Endometrial microvascular endothelial cells (primary cell): ENCODE data around the gene ELK4. TPM values are rescaled to one million over a fixed set of nuclear protein-coding genes. Genes with fewer than 3 reads are reported as not detected.

Experiments used
- in situ Hi-C: cut with HindIII; loops from 2 replicates; pipeline ENCODE4 v1.10.0; 2017; ENCODE audit warnings: low sequenced_read_pairs, low pct_unique_long_range_greater_than_20kb; ENCODE audit errors: inconsistent ontology term
- total RNA-seq: library from RNA; depleted of rRNA; stranded (reverse); fragments of >200 nt; gene quantifications from one replicate; pipeline ENCODE4 v1.2.3, GENCODE V29; 2015; ENCODE audit errors: inconsistent ontology term

ELK4 gene
- total RNA-seq, 1 donor from 2014 or later: 28.9 TPM

DNA sequence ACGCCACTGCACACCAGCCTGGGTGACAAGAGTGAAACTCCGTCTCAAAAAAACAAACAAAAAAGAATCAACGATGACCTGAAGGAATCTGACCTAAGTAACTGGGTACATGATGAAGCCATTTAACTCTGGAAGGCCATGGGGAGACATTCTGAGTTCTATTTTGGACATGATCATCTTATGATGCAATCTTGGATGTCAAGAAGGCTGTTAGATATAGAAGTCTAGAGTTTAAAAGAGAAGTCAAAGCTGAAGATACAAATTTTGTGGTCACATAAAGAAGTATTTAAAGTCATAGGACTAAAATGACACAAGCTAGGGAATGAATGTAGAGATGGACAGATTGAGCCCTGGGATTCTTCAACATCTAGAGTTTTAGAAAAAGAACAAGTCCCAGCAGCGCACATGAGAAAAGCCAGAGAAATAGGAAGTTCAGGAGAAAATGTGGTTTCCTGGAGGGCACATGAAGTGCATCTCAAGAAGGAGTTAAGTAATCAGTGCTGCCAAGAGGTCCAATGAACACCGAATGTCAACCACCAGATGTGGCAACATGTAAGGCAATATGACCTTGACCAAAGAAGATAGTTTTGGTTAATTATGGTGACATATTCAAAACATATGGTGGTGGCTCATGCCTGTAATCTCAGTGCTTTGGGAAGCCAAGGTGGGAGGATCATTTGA is 26.8 kb downstream of the ELK4 start:
- in situ Hi-C loops: no loop called here

GRCh38 chr1:205604059-205604458 is 27.8 kb downstream of the ELK4 start:
- in situ Hi-C loops: no loop called here

DNA sequence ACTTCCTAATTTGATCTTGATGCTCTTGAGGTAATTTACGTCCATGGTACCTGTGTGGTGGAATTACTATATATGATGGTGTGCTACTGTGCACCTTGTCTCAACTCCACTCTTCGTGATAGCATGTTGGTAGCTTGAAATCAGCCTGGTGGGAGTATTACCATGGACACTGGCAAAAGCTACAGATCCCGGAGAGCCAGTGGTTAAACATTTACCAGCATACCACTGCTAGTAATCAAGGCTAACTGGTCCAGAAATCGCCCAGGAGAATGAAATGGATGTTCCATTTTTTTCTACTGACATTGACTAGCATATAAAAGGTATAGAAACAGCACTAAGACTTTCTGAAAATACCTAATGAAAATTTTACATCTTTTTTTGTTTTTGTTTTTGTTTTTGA is 30.6 kb downstream of the ELK4 start:
- in situ Hi-C loops: no loop called here

DNA sequence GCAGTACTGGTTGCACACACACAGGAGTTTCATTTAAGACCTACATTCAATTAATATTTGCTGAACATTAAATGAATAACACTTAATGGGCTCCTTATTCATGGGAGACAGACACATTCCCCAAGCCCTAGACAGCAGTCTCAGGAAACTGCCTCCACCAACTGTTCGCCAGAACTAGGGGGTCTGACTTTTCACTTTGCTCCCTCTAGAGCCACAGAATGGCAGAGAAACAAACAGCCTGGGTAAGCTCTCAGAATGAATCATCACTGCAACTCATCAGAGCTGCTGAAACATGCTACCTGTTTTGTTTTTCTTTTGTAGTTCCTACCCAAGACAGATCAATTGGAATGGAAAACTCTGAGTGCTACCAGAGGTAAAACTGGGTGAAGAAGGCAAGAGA is 31.7 kb downstream of the ELK4 start:
- in situ Hi-C loops: no loop called here

GRCh38 chr1:205599669-205600042 is 32.2 kb downstream of the ELK4 start:
- in situ Hi-C loops: loop anchor here (25.0 kb wide), 1 partner anchor 113 kb away; no protein-coding TSS in a partner anchor

GRCh38 chr1:205598841-205599668 is 32.8 kb downstream of the ELK4 start:
- in situ Hi-C loops: loop anchor here (25.0 kb wide), 1 partner anchor 113 kb away; no protein-coding TSS in a partner anchor

DNA sequence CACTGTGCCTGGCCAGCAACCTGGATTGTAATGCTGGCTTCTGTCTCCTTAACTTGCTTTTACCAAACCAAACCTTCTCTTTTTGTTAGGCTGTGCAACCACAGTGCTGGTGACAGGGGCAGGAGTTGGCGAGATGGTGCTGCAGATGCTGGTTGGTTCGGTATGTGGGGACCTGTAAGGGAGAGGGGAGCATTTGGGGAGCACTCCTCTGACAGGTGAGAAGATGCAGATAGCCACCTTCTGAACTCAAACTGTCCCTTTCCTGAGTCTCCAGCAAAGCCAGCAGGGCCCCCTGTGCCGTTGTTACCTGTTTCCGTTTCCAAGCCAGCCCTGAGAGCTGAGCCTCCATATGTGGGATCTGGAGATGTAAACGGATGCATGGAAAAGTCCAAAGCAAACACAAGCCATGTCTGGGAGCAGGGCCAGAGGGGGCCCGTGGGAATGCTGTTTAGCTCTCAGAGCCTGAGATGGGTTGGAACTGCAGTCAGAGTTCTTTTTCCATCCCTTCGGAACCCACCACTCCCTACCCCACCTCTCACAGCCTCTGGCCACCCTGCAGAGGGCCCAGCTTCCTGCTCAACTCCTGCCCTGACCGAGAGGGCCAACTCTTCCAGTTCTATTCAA is 34.0 kb downstream of the ELK4 start:
- in situ Hi-C loops: loop anchor here (25.0 kb wide), 1 partner anchor 114 kb away; no protein-coding TSS in a partner anchor

- in situ Hi-C loops: loop anchor here (25.0 kb wide), 1 partner anchor 115 kb away; no protein-coding TSS in a partner anchor
These were observed 34.9 kb downstream of the ELK4 start for GRCh38 chr1:205596876-205597275.

DNA sequence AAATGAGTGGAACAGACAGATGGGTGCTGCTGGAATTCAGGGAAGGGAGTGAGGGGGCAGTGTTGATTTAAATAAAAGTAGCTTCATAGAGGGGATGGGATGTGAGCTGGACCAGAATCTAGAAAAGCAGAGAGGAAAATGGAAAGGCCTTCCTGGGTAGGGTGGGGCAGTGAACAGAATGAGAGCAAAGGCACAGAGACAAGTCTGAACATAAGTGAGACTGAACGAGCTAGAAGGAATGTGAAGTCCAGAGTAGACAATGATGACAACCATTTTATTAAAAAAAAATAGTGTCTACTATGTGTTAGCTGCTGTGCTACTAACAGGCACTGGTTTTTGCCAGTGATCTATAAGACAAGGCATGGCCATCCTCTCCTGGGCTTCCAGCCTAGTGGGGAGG is 36.0 kb downstream of the ELK4 start:
- in situ Hi-C loops: loop anchor here (25.0 kb wide), 1 partner anchor 116 kb away; no protein-coding TSS in a partner anchor

DNA sequence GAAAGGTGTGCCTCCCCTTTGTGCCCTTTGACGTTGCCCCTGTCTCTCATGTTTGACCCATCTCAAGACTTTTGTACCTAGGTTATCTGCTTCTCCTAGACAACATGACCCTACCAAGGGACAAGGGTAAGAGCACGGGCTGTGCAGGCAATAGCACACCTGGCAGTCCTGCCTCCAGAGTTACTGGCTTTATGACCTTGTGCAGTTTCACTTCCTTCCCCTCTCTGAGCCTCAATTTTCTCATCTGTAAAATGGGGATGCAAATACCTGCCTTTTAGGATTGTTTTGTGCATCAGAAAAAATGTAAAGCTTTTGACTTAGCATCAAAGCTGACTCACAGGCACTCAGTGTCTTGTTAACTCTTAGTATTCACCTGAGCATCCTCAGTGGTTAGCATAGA is 36.4 kb downstream of the ELK4 start:
- in situ Hi-C loops: loop anchor here (25.0 kb wide), 1 partner anchor 117 kb away; no protein-coding TSS in a partner anchor

GRCh38 chr1:205594846-205595245 is 37.0 kb downstream of the ELK4 start:
- in situ Hi-C loops: loop anchor here (25.0 kb wide), 1 partner anchor 117 kb away; no protein-coding TSS in a partner anchor

GRCh38 chr1:205593967-205594366 is 37.8 kb downstream of the ELK4 start:
- in situ Hi-C loops: loop anchor here (25.0 kb wide), 1 partner anchor 118 kb away; no protein-coding TSS in a partner anchor

- in situ Hi-C loops: loop anchor here (25.0 kb wide), 1 partner anchor 119 kb away; no protein-coding TSS in a partner anchor
These were observed 38.3 kb downstream of the ELK4 start for GRCh38 chr1:205593532-205593931.

DNA sequence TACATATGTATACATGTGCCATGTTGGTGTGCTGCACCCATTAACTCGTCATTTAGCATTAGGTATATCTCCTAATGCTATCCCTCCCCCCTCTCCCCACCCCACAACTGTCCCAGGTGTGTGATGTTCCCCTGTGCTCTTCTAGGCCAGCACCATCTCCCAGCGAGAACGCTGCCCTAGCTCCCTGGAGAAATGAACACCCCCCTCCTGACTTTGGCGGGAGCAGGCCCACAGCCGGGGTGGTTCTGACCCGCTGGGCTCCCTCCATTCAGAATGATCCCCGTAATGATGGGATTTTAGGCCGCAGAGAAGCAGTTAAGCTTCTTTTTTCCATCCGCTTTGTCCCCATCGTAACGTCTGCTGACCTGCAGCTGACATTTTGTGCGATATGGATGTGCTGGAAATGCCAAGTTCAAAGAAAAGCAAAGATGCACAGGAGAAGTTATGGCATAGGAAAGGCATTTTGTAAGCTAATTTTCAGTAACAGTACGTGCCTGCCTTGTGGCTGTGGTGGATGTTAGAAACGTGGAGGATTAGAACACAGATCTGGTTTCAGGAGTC is 39.3 kb downstream of the ELK4 start:
- in situ Hi-C loops: loop anchor here (25.0 kb wide), 1 partner anchor 120 kb away; no protein-coding TSS in a partner anchor

DNA sequence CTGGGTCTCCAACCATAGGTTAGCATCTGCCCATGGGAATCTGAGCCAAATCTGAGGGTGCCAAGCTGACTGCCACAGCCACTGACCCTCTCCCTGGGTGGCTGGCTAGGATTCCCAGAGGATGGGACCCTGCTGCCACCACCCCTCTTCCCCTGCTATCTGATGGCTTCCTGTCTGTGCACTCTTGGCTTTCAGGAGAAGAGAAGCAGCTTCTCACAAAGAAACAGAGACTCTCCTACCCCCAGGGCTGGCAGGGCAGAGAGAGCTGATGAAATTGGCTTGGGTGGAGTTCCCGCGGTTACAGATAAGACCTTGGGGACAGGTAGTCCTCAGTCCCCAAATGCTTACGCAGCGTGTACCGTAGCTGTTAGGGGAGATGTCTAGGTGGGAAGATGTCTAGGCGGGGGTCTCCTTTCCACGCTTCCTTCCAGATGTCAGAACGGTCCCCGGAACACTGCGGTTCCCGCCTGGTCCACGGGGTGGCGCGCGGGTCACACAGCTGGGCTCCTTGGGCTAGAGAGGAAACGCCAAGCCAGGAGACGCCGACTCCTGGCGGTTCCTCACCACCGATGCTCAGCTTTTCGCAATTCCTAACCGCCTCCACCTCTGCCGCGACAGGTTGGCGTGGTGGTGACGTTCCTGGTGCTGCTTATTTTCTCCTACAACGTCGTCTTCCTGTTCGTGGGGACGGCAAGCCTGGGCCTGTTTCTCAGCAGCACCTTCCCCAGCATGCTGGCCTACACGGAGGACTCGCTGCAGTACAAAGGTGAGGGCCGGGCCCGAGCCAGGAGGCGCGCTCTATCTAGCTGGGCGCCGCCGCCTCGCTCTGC is 40.1 kb downstream of the ELK4 start:
- in situ Hi-C loops: loop anchor here (25.0 kb wide), 1 partner anchor 121 kb away; no protein-coding TSS in a partner anchor

DNA sequence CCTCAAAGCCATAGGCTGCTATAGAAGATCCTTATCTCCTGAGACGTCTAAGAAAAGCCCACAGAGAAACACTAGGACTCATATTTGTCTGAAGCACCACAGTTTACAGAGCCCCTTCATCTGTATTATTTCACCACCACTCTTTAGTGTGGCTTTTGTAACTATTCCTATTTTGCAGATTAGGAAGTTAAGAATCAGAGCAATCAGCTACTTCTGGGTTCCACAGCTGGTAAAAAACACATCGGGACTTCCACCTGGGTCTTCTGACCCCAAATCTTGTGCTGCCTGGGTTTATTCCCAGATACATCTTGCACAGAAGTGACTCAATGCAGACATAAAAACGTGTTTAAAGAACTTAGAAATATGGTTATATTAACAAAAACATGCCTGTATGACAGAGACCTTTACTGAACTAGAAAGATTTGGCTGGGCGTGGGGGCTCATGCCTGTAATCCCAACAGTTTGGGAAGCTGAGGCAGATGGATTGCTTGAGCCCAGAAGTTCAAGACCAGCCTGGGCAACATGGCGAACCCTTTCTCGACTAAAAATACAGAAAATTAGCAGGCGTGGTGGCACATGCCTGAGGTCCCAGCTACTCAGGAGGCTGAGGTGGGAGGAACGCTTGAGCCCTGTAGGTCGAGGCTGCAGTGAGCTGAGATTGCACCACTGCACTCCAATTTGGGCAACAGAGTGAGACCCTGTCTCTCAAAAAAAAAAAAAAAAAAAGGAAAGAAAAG is 40.9 kb downstream of the ELK4 start:
- in situ Hi-C loops: loop anchor here (25.0 kb wide), 1 partner anchor 121 kb away; no protein-coding TSS in a partner anchor

GRCh38 chr1:205590457-205590768 is 41.4 kb downstream of the ELK4 start:
- in situ Hi-C loops: loop anchor here (25.0 kb wide), 1 partner anchor 122 kb away; no protein-coding TSS in a partner anchor
